GM12801 (cell line): Measurements from ENCODE around the gene ITK.

Experiments
- TF ChIP-seq, protein P1 (sequence below): IDR thresholded peaks from one replicate; pipeline ENCODE4 v1.5.1; 2011; ENCODE audit warnings: control low read depth; ENCODE audit not compliant: insufficient read length; ENCODE audit errors: extremely low read depth

The ITK gene

GRCh38 chr5:157201857-157202256 lies 21.2 kb downstream of the ITK start:
- TF ChIP-seq, protein P1, sequence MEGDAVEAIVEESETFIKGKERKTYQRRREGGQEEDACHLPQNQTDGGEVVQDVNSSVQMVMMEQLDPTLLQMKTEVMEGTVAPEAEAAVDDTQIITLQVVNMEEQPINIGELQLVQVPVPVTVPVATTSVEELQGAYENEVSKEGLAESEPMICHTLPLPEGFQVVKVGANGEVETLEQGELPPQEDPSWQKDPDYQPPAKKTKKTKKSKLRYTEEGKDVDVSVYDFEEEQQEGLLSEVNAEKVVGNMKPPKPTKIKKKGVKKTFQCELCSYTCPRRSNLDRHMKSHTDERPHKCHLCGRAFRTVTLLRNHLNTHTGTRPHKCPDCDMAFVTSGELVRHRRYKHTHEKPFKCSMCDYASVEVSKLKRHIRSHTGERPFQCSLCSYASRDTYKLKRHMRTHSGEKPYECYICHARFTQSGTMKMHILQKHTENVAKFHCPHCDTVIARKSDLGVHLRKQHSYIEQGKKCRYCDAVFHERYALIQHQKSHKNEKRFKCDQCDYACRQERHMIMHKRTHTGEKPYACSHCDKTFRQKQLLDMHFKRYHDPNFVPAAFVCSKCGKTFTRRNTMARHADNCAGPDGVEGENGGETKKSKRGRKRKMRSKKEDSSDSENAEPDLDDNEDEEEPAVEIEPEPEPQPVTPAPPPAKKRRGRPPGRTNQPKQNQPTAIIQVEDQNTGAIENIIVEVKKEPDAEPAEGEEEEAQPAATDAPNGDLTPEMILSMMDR, result no peak

- TF ChIP-seq, protein P1, result no peak
Measured at GRCh38 chr5:157203417-157203816, 22.8 kb downstream of the ITK start.

GRCh38 chr5:157204765-157205164 lies 24.1 kb downstream of the ITK start:
- TF ChIP-seq, protein P1, result no peak

DNA sequence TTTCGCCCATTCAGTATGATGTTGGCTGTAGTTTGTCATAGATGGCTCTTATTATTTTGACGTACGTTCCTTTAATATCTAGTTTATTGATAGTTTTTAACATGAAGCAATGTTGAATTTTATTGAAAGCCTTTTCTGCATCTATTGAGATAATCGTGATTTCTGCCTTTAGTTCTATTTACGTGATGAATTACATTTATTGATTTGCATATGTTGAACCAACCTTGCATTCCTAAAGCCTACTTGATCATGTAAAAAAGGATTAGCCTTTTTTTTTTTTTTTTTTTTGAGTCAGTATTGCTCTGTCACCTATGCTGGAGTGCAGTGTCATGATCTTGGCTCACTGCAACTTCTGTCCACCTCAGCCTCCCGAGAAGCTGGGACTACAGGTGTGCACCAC lies 25.1 kb downstream of the ITK start:
- TF ChIP-seq, protein P1, result no peak

GRCh38 chr5:157212307-157212706 lies 31.7 kb downstream of the ITK start:
- TF ChIP-seq, protein P1, result no peak

- TF ChIP-seq, protein P1, result no peak
Measured at GRCh38 chr5:157213527-157214243, 33.0 kb downstream of the ITK start.

DNA sequence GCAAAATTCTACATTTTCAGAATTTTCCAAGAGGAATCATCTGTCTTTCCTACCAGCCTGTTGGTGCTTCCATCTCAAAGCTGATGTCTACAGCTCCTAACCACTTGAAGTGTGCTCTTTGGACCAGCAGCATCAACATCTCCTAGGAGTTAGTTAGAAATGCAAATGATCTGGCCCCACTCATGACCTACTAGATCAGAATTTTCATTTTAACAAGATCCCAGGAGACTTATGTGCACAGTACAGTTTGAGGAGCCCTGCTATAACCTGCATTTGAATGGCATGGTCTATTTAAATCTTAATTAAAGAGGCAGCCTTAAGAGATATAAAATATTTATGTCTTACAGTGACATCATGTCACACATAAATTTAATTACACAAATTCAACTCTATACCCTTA lies 33.8 kb downstream of the ITK start:
- TF ChIP-seq, protein P1, result no peak
